ENCODE data around the gene LNPEP.

The LNPEP gene

GRCh38 chr5:96995419-96995818 is 59.5 kb downstream of the LNPEP start:
- in situ Hi-C loops (cut with MboI; ENCODE audit: low sequenced_read_pairs), result no loop called here

GRCh38 chr5:96997265-96997859 is 61.5 kb downstream of the LNPEP start:
- in situ Hi-C loops (cut with MboI; ENCODE audit: low sequenced_read_pairs), result no loop called here

GRCh38 chr5:96999856-97000255 is 64.0 kb downstream of the LNPEP start:
- in situ Hi-C loops (cut with MboI; ENCODE audit: low sequenced_read_pairs), result no loop called here

- in situ Hi-C loops (cut with MboI; ENCODE audit: low sequenced_read_pairs), result no loop called here
Measured at GRCh38 chr5:97000391-97000790, 64.5 kb downstream of the LNPEP start.

GRCh38 chr5:97002983-97003382 is 67.1 kb downstream of the LNPEP start:
- in situ Hi-C loops (cut with MboI; ENCODE audit: low sequenced_read_pairs), result no loop called here

- in situ Hi-C loops (cut with MboI; ENCODE audit: low sequenced_read_pairs), result no loop called here
Measured at GRCh38 chr5:97004423-97005060, 68.7 kb downstream of the LNPEP start.

GRCh38 chr5:97006454-97007060 is 70.7 kb downstream of the LNPEP start:
- in situ Hi-C loops (cut with MboI; ENCODE audit: low sequenced_read_pairs), result no loop called here

- in situ Hi-C loops (cut with MboI; ENCODE audit: low sequenced_read_pairs), result no loop called here
Measured at GRCh38 chr5:97009212-97009898, 73.5 kb downstream of the LNPEP start.

- in situ Hi-C loops (cut with MboI; ENCODE audit: low sequenced_read_pairs), result no loop called here
Measured at GRCh38 chr5:97009921-97010320, 74.0 kb downstream of the LNPEP start.

- in situ Hi-C loops (cut with MboI; ENCODE audit: low sequenced_read_pairs), result no loop called here
Measured at GRCh38 chr5:97010606-97011005, 74.7 kb downstream of the LNPEP start.

GRCh38 chr5:97011567-97011966 is 75.7 kb downstream of the LNPEP start:
- in situ Hi-C loops (cut with MboI; ENCODE audit: low sequenced_read_pairs), result no loop called here

GRCh38 chr5:97019435-97020117 is 83.7 kb downstream of the LNPEP start:
- in situ Hi-C loops (cut with MboI; ENCODE audit: low sequenced_read_pairs), result no loop called here

GRCh38 chr5:97021416-97021815 is 85.5 kb downstream of the LNPEP start:
- in situ Hi-C loops (cut with MboI; ENCODE audit: low sequenced_read_pairs), result no loop called here

- in situ Hi-C loops (cut with MboI; ENCODE audit: low sequenced_read_pairs), result no loop called here
Measured at GRCh38 chr5:97022898-97023297, 87.0 kb downstream of the LNPEP start.

- in situ Hi-C loops (cut with MboI; ENCODE audit: low sequenced_read_pairs), result no loop called here
Measured at GRCh38 chr5:97026721-97027120, 90.8 kb downstream of the LNPEP start.

- in situ Hi-C loops (cut with MboI; ENCODE audit: low sequenced_read_pairs), result no loop called here
Measured at GRCh38 chr5:97037819-97038218, 101.9 kb downstream of the LNPEP start.

- in situ Hi-C loops (cut with MboI; ENCODE audit: low sequenced_read_pairs), result no loop called here
Measured at GRCh38 chr5:97041239-97041638, 105.4 kb downstream of the LNPEP start.

- in situ Hi-C loops (cut with MboI; ENCODE audit: low sequenced_read_pairs), result no loop called here
Measured at GRCh38 chr5:97042996-97043395, 107.1 kb downstream of the LNPEP start.

GRCh38 chr5:97043511-97043910 is 107.6 kb downstream of the LNPEP start:
- in situ Hi-C loops (cut with MboI; ENCODE audit: low sequenced_read_pairs), result no loop called here

GRCh38 chr5:97044052-97044451 is 108.2 kb downstream of the LNPEP start:
- in situ Hi-C loops (cut with MboI; ENCODE audit: low sequenced_read_pairs), result no loop called here

- in situ Hi-C loops (cut with MboI; ENCODE audit: low sequenced_read_pairs), result no loop called here
Measured at GRCh38 chr5:97046270-97046982, 110.5 kb downstream of the LNPEP start.

Measured in hTERT RPE-1 (cell line).